ENCODE results near the gene MYRF.

GRCh38 chr11:61793829-61794204 lies 41.4 kb downstream of the MYRF start:
- TF ChIP-seq, protein P1, sequence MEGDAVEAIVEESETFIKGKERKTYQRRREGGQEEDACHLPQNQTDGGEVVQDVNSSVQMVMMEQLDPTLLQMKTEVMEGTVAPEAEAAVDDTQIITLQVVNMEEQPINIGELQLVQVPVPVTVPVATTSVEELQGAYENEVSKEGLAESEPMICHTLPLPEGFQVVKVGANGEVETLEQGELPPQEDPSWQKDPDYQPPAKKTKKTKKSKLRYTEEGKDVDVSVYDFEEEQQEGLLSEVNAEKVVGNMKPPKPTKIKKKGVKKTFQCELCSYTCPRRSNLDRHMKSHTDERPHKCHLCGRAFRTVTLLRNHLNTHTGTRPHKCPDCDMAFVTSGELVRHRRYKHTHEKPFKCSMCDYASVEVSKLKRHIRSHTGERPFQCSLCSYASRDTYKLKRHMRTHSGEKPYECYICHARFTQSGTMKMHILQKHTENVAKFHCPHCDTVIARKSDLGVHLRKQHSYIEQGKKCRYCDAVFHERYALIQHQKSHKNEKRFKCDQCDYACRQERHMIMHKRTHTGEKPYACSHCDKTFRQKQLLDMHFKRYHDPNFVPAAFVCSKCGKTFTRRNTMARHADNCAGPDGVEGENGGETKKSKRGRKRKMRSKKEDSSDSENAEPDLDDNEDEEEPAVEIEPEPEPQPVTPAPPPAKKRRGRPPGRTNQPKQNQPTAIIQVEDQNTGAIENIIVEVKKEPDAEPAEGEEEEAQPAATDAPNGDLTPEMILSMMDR (IDR thresholded peaks at IDR 0.05), result no peak
- TF ChIP-seq POLR2A (IDR thresholded peaks at IDR 0.05), result no peak
